ENCODE measurements around the gene PRKCB. TPM values are rescaled to one million over a fixed set of nuclear protein-coding genes. Genes with fewer than 3 reads are reported as not detected.

The PRKCB gene
- total and polyA plus RNA-seq, 2 experiments from 2014 or later, result 0.70 to 0.92 TPM

DNA sequence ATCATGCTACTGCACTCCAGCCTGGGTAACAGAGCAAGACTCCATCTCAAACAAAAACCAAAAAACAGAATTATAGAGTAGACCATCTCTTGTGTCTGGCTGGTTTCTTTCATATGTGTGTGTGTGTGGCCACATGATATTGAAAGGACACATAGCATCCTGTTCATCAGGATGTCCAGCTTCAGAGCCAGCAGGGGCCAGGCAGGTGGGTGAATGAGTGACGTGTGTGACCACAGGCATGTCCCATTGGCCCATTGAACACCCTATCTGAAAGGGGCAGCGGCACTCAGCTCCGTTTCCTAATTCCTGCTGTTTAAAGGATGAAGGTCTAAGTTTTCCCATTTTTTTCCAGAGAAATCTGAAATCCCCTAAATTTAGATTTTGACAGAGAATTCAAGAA is 174.2 kb downstream of the PRKCB start:
- no peak for DNase-seq (ENCODE audit: low spot score)
- no peaks in the 10 kb centered on the region for H3K79me2 ChIP-seq
- WGBS (ENCODE audit: low lambda C conversion rate, missing lambda C conversion rate), result 73% methylated on average over 3 of the region's 3 CpGs

DNA sequence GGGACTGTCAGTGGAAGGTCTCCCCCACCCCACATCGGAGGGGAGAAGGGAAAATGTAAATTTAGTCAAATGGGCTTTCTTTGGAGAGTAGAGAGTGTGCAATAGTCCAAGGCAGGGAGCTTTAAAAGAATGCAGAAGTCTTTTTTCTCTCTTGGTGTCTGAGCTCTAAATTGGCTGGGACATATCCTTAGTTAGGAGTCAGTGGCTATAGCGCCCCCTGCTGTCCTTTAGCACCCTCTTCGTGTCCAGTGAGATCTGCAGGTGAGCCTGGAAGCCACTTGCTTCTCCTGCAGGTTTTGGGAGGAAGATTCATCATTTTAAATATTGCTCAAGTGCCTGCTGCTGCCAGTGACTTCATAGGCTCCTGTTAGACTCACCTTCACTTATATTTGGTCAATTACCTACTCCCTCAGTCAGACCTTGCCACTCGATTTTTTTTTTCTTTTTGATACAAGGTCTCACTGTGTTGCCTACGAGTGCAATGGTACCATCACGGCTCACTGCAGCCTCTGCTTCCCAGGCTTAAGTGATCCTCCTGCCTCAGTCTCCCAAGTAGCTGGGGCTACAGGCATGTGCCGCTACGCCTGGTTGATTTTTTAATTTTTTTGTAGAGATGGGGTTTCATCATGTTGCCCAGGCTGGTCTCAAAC is 174.8 kb downstream of the PRKCB start:
- Histone ChIP-seq H3K9me2 (replicated peaks; ENCODE audit: insufficient read depth) (no peaks in the 10 kb centered on the region), H3K4me1 (ENCODE audit: insufficient read depth) (no peaks in the 10 kb centered on the region), H3K36me3 (replicated peaks; ENCODE audit: insufficient read depth, low read depth) (no peaks in the 10 kb centered on the region), H3K27me3 (peaks cover 9% of the 10 kb centered on the region), H3K27ac (no peak overlapping the region), H3K4me2 (no peak overlapping the region), H3K9me3 (ENCODE audit: low read depth) (no peaks in the 10 kb centered on the region), H4K20me1 (ENCODE audit: insufficient read depth, poor library complexity, severe bottlenecking) (no peaks in the 10 kb centered on the region), H3K79me2 (no peaks in the 10 kb centered on the region), H3K4me3 (no peak overlapping the region), H2AFZ (no peak overlapping the region)
- no peak for TF ChIP-seq EZH2phosphoT487 (IDR thresholded peaks at IDR 0.05; ENCODE audit: low read depth, severe bottlenecking, unreplicated experiment)
- TF ChIP-seq, protein P1, sequence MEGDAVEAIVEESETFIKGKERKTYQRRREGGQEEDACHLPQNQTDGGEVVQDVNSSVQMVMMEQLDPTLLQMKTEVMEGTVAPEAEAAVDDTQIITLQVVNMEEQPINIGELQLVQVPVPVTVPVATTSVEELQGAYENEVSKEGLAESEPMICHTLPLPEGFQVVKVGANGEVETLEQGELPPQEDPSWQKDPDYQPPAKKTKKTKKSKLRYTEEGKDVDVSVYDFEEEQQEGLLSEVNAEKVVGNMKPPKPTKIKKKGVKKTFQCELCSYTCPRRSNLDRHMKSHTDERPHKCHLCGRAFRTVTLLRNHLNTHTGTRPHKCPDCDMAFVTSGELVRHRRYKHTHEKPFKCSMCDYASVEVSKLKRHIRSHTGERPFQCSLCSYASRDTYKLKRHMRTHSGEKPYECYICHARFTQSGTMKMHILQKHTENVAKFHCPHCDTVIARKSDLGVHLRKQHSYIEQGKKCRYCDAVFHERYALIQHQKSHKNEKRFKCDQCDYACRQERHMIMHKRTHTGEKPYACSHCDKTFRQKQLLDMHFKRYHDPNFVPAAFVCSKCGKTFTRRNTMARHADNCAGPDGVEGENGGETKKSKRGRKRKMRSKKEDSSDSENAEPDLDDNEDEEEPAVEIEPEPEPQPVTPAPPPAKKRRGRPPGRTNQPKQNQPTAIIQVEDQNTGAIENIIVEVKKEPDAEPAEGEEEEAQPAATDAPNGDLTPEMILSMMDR (IDR thresholded peaks at IDR 0.05; ENCODE audit: poor library complexity), result peak; percentile 62
- DNase-seq (ENCODE audit: low spot score), result peak; percentile 91
- 49% methylated on average over 8 of the region's 8 CpGs for WGBS (ENCODE audit: low lambda C conversion rate, missing lambda C conversion rate)

More for the DNA sequence above, 174.2 kb downstream of the PRKCB start:
- Histone ChIP-seq H3K27me3 (peaks cover 9% of the 10 kb centered on the region), H3K4me3 (no peak overlapping the region), H3K36me3 (replicated peaks; ENCODE audit: insufficient read depth, low read depth) (no peaks in the 10 kb centered on the region), H2AFZ (no peak overlapping the region), H4K20me1 (ENCODE audit: insufficient read depth, poor library complexity, severe bottlenecking) (no peaks in the 10 kb centered on the region), H3K4me1 (ENCODE audit: insufficient read depth) (no peaks in the 10 kb centered on the region), H3K27ac (no peak overlapping the region), H3K9me2 (replicated peaks; ENCODE audit: insufficient read depth) (no peaks in the 10 kb centered on the region), H3K9me3 (ENCODE audit: low read depth) (no peaks in the 10 kb centered on the region), H3K4me2 (no peak overlapping the region)
- TF ChIP-seq, protein P1 (IDR thresholded peaks at IDR 0.05; ENCODE audit: poor library complexity), result no peak
- TF ChIP-seq EZH2phosphoT487 (IDR thresholded peaks at IDR 0.05; ENCODE audit: low read depth, severe bottlenecking, unreplicated experiment) (no peak), EZH2 (IDR thresholded peaks at IDR 0.05; ENCODE audit: borderline replicate concordance) (no peak)

DNA sequence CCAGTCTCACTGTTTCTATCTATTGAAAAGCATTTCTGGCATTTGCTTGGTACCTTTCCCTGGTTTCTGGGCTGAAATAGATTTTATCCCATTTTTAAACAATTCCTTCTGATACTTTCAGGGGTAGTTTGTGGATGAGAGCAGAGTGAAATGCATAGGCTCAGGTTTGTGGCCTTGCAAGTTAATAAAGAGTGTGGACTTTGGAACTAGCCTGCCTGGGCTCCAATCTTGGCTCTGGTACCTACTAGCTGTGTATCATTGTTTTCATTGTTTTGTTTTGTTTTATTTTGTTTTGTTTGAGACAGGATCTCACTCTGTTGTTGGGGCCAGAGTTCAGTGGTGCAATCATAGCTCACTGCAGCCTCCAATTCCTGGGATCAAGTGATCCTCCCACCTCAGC is 175.5 kb downstream of the PRKCB start:
- H3K4me1 ChIP-seq (ENCODE audit: insufficient read depth), result no peaks in the 10 kb centered on the region
- peaks cover 9% of the 10 kb centered on the region for H3K27me3 ChIP-seq
- H2AFZ ChIP-seq, result no peak overlapping the region
- no peak for DNase-seq (ENCODE audit: low spot score)
- no peaks in the 10 kb centered on the region for H3K79me2 ChIP-seq
- no peak overlapping the region for H3K4me3 ChIP-seq
- no peaks in the 10 kb centered on the region for H3K9me3 ChIP-seq (ENCODE audit: low read depth)
- H3K27ac ChIP-seq, result no peak overlapping the region
- H3K4me2 ChIP-seq, result no peak overlapping the region
- no peaks in the 10 kb centered on the region for H3K9me2 ChIP-seq (replicated peaks; ENCODE audit: insufficient read depth)
- H4K20me1 ChIP-seq (ENCODE audit: insufficient read depth, poor library complexity, severe bottlenecking), result no peaks in the 10 kb centered on the region
- TF ChIP-seq EZH2phosphoT487 (IDR thresholded peaks at IDR 0.05; ENCODE audit: low read depth, severe bottlenecking, unreplicated experiment), result no peak
- TF ChIP-seq EZH2 (IDR thresholded peaks at IDR 0.05; ENCODE audit: borderline replicate concordance), result no peak
- TF ChIP-seq, protein P1 (IDR thresholded peaks at IDR 0.05; ENCODE audit: poor library complexity), result no peak
- no peaks in the 10 kb centered on the region for H3K36me3 ChIP-seq (replicated peaks; ENCODE audit: insufficient read depth, low read depth)
